WTC11 (cell line): ENCODE results near the gene MTX1. TPM values are rescaled to one million over a fixed set of nuclear protein-coding genes. Genes with fewer than 3 reads are reported as not detected.

ENCODE experiments used
- ATAC-seq: fragments of 200-7000 bp; cut with Tn5 transposase; 2 replicates; pipeline ENCODE4 v1.10.0; 2021; ENCODE audit warnings: mild to moderate bottlenecking, moderate library complexity
- CTCF ChIA-PET: fragments of 300-600 bp; sonication (Branson Sonifier 250); formaldehyde crosslinking; loops from one replicate; lab custom pipeline; 2021; ENCODE audit warnings: antibody characterized with exemption; lab: Charles Lee
- POLR2A ChIA-PET: fragments of 350-600 bp; sonication (Branson Sonifier 250); formaldehyde crosslinking; loops from one replicate; lab custom pipeline; 2021; ENCODE audit warnings: antibody characterized with exemption; lab: Charles Lee
- DNase-seq: peaks from one replicate; pipeline ENCODE4 v3.0.0; 2021; ENCODE audit warnings: low spot score
- H3K27ac Mint-ChIP-seq: 2 replicates; pipeline ENCODE4 v1.8.0; 2021; ENCODE audit warnings: mixed read lengths
- H3K27me3 Mint-ChIP-seq: 2 replicates; pipeline ENCODE4 v1.8.0; 2021; ENCODE audit warnings: low read depth, mild to moderate bottlenecking, moderate library complexity, mixed read lengths
- H3K36me3 Mint-ChIP-seq: 2 replicates; pipeline ENCODE4 v1.8.0; 2021; ENCODE audit warnings: mixed read lengths
- H3K4me1 Mint-ChIP-seq: 2 replicates; pipeline ENCODE4 v1.8.0; 2022; ENCODE audit warnings: mixed read lengths
- H3K4me3 Mint-ChIP-seq: 2 replicates; pipeline ENCODE4 v1.8.0; 2021; ENCODE audit warnings: mild to moderate bottlenecking, moderate library complexity, mixed read lengths
- H3K9me3 Mint-ChIP-seq: 2 replicates; pipeline ENCODE4 v1.8.0; 2021; ENCODE audit warnings: mixed read lengths
- AR ChIP-seq: fragments of 250-450 bp; sonication (Bioruptor Pico); IDR thresholded peaks from 2 replicates; pipeline ENCODE4 v1.9.0; 2021; ENCODE audit warnings: mild to moderate bottlenecking
- CTCF ChIP-seq: fragments of 200-600 bp; IDR thresholded peaks from 2 replicates; pipeline ENCODE4 v1.8.0; 2022; ENCODE audit warnings: antibody characterized with exemption
- ERG ChIP-seq: fragments of 250-450 bp; sonication (Bioruptor Pico); IDR thresholded peaks from 2 replicates; pipeline ENCODE4 v1.8.0; 2021; ENCODE audit warnings: mild to moderate bottlenecking
- FOXK1 ChIP-seq: sonication (generic); formaldehyde crosslinking; IDR thresholded peaks from 2 replicates; pipeline ENCODE4 v1.8.0; 2022; ENCODE audit warnings: mild to moderate bottlenecking, moderate library complexity, missing genetic modification reagents
- SOX15 ChIP-seq: fragments of 250-450 bp; sonication (Bioruptor Pico); IDR thresholded peaks from 2 replicates; pipeline ENCODE4 v1.9.0; 2021; ENCODE audit warnings: mild to moderate bottlenecking
- SP1 ChIP-seq: sonication (generic); formaldehyde crosslinking; conservative IDR thresholded peaks from 2 replicates; pipeline ENCODE4 v1.8.1; 2022; ENCODE audit warnings: missing genetic modification reagents
- TCF7 ChIP-seq: sonication (generic); formaldehyde crosslinking; IDR thresholded peaks from 2 replicates; pipeline ENCODE4 v1.8.0; 2022; ENCODE audit warnings: mild to moderate bottlenecking, low read depth, missing genetic modification reagents, moderate library complexity
- TEAD1 ChIP-seq: sonication (generic); formaldehyde crosslinking; IDR thresholded peaks from 2 replicates; pipeline ENCODE4 v1.8.0; 2022; ENCODE audit warnings: mild to moderate bottlenecking, missing genetic modification reagents
- ZBTB21 ChIP-seq: sonication (generic); formaldehyde crosslinking; IDR thresholded peaks from 2 replicates; pipeline ENCODE4 v1.8.1; 2023; ENCODE audit warnings: mild to moderate bottlenecking, missing genetic modification reagents, borderline replicate concordance
- ZNF532 ChIP-seq: fragments of 250-450 bp; sonication (Bioruptor Pico); IDR thresholded peaks from 2 replicates; pipeline ENCODE4 v1.9.0; 2021; ENCODE audit warnings: mild to moderate bottlenecking, borderline replicate concordance
- total RNA-seq: library from RNA; stranded (reverse); gene quantifications from 3 replicates; pipeline ENCODE4 v1.2.3, GENCODE V29; 2021
- TF ChIP-seq, protein P1 (sequence below): fragments of 250-450 bp; sonication (Bioruptor Pico); conservative IDR thresholded peaks from 2 replicates; pipeline ENCODE4 v1.9.0; 2021; ENCODE audit warnings: mild to moderate bottlenecking
- TF ChIP-seq, protein P2 (sequence below): sonication (generic); formaldehyde crosslinking; IDR thresholded peaks from 2 replicates; pipeline ENCODE4 v1.8.1; 2023; ENCODE audit warnings: mild to moderate bottlenecking, moderate library complexity, missing genetic modification reagents
- TF ChIP-seq, protein P3 (sequence below): sonication (generic); formaldehyde crosslinking; IDR thresholded peaks from 2 replicates; pipeline ENCODE4 v1.8.0; 2022; ENCODE audit warnings: mild to moderate bottlenecking, missing genetic modification reagents
- TF ChIP-seq, protein P4 (sequence below): sonication (generic); formaldehyde crosslinking; IDR thresholded peaks from 2 replicates; pipeline ENCODE4 v1.8.0; 2022; ENCODE audit warnings: mild to moderate bottlenecking, missing genetic modification reagents

MTX1 gene
- total RNA-seq, 1 experiment from 2014 or later = 62.8 TPM

DNA sequence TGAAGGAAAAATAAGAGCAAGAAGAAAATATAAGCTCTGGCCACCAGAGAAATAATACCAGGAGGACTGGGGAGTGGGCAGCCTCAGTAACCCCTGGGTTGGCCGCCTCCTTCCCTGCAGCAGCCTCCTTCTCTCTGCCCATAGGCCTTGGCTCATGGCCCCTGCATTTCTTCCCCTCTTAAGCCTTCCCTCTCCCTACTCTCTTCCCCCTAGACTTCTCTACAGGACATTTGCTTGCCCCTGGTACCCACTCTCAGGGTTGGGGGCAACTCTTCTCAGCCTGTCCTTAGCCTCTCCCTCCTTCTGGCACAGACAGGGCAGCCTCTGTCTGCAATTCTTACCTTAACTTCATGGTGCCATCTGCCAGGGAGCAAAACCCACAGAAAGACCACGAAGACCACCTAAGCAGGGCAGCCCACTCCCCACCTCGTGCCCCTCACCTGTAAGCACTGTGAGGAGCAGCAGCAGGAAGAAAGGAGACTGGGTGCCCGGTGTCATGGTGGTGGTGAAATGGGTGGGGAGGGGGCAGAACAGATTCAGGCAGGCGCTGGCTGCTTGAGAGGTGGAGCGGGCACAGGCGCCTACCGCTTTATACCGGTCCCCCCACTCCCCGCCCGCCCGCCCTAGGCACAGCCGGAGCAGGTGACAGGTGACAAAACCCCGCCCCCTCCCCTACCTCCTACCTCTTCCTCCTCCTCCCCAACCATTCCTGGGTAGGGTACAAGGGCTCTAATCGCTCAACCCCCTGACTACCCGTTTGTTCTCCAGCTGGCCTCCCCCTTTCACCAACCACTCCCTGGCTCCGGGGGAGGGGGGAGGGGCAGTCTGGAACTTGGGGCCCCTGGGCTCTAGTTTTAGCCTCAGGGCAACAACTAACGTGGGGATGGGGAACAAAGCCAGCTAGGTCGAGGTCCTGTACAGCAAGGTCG is 15.9 kb upstream of the MTX1 start (continued):
- TF ChIP-seq, protein P1, sequence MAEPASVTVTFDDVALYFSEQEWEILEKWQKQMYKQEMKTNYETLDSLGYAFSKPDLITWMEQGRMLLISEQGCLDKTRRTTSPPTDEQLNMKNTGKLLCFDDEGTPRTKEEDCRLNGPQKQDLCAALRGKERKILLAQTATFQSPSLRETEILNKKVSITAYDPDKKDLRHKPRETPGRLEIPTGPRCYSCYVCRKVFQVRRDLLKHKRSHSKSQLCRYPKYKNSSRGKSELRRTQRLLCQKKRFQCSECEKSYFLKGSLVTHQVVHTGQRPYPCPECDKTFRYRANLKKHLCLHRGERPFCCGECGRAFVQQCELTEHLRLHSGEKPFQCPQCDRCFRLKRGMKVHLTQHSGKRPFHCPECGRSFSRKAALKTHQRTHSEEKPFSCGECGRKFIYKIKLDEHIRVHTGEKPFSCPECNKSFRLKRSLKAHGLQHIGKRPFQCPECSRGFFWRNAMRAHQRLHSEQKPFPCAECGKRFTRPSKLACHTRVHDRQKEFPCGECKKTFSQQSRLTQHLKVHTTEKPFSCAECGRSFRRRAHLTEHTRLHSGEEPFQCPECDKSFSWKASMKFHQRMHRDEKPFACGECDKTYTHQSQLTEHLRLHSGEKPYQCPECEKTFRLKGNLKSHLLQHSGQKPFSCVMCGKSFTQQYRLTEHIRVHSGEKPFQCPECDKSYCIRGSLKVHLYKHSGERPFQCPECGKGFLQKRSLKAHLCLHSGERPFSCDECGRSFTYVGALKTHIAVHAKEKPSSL (CRISPR knock-in tag) = no peak
- no peak for TF ChIP-seq ERG (CRISPR knock-in tag)

DNA sequence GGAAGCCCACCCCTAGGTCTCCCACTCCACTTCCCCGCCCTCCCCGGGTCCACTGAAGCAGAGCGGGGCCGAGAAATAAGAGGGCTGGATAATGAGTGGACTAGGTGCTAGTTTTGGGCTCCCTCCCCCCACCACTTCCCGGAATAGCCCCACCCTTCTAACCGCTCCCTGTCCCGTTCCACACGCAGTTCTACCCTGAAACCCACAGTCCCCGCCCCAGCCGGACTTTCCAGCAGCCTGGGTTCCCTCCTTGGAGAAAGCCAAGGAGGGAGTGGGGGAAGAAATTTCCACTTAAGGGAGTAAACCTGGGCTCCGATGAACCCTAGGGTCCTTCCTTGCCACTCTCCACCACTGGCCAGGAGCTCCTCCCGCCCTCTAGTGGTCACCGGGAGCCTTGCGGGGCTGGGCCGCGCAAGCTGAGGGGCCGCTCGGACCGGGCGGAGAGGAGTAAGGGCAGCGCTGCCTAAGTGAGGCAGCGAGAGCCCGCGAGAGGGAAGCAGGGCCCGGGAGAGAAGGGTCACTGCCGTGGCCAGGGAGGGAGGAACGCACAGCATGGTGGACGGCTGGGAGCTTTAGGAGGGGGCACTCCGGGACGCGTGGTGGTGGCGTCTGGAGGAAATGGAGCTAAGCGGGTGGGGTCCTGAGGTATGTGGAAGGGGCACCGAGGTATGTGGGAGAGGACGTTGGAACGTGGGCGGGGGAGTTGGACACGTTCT is 15.1 kb upstream of the MTX1 start:
- ATAC-seq = peak; percentile 67
- peak; percentile 98 for TF ChIP-seq CTCF
- no peak for TF ChIP-seq ZBTB21 (CRISPR knock-in tag)
- no peak for TF ChIP-seq TCF7 (CRISPR knock-in tag)
- TF ChIP-seq ZNF532 (CRISPR knock-in tag) = no peak
- no peak for TF ChIP-seq AR (CRISPR knock-in tag)
- TF ChIP-seq FOXK1 = 0 out of 2 replicates have a peak, but pooled peaks have one; percentile 37
- TF ChIP-seq TEAD1 (CRISPR knock-in tag) = peak; percentile 36; the same call in 1 of the 2 replicates
- TF ChIP-seq, protein P2, sequence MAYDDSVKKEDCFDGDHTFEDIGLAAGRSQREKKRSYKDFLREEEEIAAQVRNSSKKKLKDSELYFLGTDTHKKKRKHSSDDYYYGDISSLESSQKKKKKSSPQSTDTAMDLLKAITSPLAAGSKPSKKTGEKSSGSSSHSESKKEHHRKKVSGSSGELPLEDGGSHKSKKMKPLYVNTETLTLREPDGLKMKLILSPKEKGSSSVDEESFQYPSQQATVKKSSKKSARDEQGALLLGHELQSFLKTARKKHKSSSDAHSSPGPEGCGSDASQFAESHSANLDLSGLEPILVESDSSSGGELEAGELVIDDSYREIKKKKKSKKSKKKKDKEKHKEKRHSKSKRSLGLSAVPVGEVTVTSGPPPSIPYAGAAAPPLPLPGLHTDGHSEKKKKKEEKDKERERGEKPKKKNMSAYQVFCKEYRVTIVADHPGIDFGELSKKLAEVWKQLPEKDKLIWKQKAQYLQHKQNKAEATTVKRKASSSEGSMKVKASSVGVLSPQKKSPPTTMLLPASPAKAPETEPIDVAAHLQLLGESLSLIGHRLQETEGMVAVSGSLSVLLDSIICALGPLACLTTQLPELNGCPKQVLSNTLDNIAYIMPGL (CRISPR knock-in tag) = peak; percentile 73
- peak; percentile 46; the same call in 1 of the 2 replicates for TF ChIP-seq SP1 (CRISPR knock-in tag)
- TF ChIP-seq, protein P3, sequence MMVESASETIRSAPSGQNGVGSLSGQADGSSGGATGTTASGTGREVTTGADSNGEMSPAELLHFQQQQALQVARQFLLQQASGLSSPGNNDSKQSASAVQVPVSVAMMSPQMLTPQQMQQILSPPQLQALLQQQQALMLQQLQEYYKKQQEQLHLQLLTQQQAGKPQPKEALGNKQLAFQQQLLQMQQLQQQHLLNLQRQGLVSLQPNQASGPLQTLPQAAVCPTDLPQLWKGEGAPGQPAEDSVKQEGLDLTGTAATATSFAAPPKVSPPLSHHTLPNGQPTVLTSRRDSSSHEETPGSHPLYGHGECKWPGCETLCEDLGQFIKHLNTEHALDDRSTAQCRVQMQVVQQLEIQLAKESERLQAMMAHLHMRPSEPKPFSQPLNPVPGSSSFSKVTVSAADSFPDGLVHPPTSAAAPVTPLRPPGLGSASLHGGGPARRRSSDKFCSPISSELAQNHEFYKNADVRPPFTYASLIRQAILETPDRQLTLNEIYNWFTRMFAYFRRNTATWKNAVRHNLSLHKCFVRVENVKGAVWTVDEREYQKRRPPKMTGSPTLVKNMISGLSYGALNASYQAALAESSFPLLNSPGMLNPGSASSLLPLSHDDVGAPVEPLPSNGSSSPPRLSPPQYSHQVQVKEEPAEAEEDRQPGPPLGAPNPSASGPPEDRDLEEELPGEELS (CRISPR knock-in tag) = peak; percentile 55; the same call in 1 of the 2 replicates
- TF ChIP-seq, protein P4, sequence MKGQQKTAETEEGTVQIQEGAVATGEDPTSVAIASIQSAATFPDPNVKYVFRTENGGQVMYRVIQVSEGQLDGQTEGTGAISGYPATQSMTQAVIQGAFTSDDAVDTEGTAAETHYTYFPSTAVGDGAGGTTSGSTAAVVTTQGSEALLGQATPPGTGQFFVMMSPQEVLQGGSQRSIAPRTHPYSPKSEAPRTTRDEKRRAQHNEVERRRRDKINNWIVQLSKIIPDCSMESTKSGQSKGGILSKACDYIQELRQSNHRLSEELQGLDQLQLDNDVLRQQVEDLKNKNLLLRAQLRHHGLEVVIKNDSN = no peak
- TF ChIP-seq SOX15 (CRISPR knock-in tag) = no peak

More for the DNA sequence above, 15.1 kb upstream of the MTX1 start:
- peak; percentile 97 for DNase-seq
- ChIA-PET POLR2A (interaction anchor here (0.5 to 3.7 kb wide), 15 partner anchors 10 to 913 kb away, joined by 3 to 83 read pairs (median 4); partner anchors contain the start of genes CLK2, KRTCAP2, THBS3 and TRIM46), CTCF (interaction anchor here (0.5 to 4.6 kb wide), 48 partner anchors 8 to 447 kb away, joined by 3 to 232 read pairs (median 5); partner anchors contain the start of genes ADAM15, CLK2, DPM3 and EFNA3)
- H3K27me3 Mint-ChIP-seq = peaks cover 4% of the 10 kb centered on the region; the same call in 1 of the 2 replicates
- H3K9me3 Mint-ChIP-seq = no peaks in the 10 kb centered on the region
- peaks cover 21% of the 10 kb centered on the region for H3K36me3 Mint-ChIP-seq
- H3K4me3 Mint-ChIP-seq = peak overlapping the region; percentile 99
- peaks cover 34% of the 10 kb centered on the region for H3K4me1 Mint-ChIP-seq
- H3K27ac Mint-ChIP-seq = peak overlapping the region; percentile 99
